ENCODE results near the gene AHDC1. TPM values are rescaled to one million over a fixed set of nuclear protein-coding genes. Genes with fewer than 3 reads are reported as not detected.

The AHDC1 gene
- total and polyA plus RNA-seq, 9 of the 15 experiments (the other 6 are each of a cell fraction or from before 2014, with no cell fraction given), result 0.21 to 36.4 (median 4.7) TPM

- TF ChIP-seq FOXA1 (IDR thresholded peaks at IDR 0.05; ENCODE audit: borderline replicate concordance) (no peak), ZNF3 (CRISPR knock-in tag; IDR thresholded peaks at IDR 0.05) (no peak)
Measured at GRCh38 chr1:27517301-27517700, 86.6 kb downstream of the AHDC1 start (continued).

GRCh38 chr1:27515626-27516025 is 88.3 kb downstream of the AHDC1 start:
- ATAC-seq (no peak), FAIRE-seq (no peak), DNase-seq (ENCODE audit: extremely low read depth in 1 of 4, low spot score in 3 of 4) (no peak)
- CTCF ChIA-PET (ENCODE audit: low intra/inter-chr PET ratio), result no interaction called here
- intact Hi-C loops (cut with micrococcal nuclease) (no loop called here), in situ Hi-C loops (cut with MboI) (no loop called here)
- TF ChIP-seq NONO (IDR thresholded peaks at IDR 0.05; ENCODE audit: low read depth in 2 of 2, low read length in 1 of 2), result no peak
- no peak for TF ChIP-seq MED1 (CRISPR knock-in tag; IDR thresholded peaks at IDR 0.05; ENCODE audit: borderline replicate concordance)
- no peak for TF ChIP-seq REST (IDR thresholded peaks at IDR 0.05; ENCODE audit: borderline replicate concordance)
- no peak for TF ChIP-seq REST (CRISPR knock-in tag; IDR thresholded peaks at IDR 0.05; ENCODE audit: low read depth)
- TF ChIP-seq ELK1 (CRISPR knock-in tag; IDR thresholded peaks at IDR 0.05), result no peak
- no peak for TF ChIP-seq BCOR (IDR thresholded peaks at IDR 0.05)
- TF ChIP-seq FOXA3 (CRISPR knock-in tag; conservative IDR thresholded peaks at IDR 0.05 in 1 of 2, IDR thresholded peaks at IDR 0.05 in 1 of 2), result no peak
- Histone ChIP-seq H3K27me3 (ENCODE audit: control insufficient read depth in 2 of 2, insufficient read depth in 2 of 2, low read length in 2 of 2) (no peaks in the 10 kb centered on the region), H3K4me1 (replicated peaks in 1 of 2; ENCODE audit: control insufficient read depth in 2 of 2, insufficient read depth in 2 of 2, low read length in 2 of 2) (peaks cover 34 to 48% of the 10 kb centered on the region in 2 experiments), H3K36me3 (ENCODE audit: control insufficient read depth, insufficient read depth, low read length) (no peaks in the 10 kb centered on the region), H2AFZ (ENCODE audit: low read depth, low read length) (peak overlapping the region; percentile 58), H3K4me2 (ENCODE audit: insufficient read depth, low read length) (no peak overlapping the region), H3K79me2 (ENCODE audit: control insufficient read depth, insufficient read depth, low read length) (no peaks in the 10 kb centered on the region), H3K9me1 (ENCODE audit: control insufficient read depth, insufficient read depth, low read length) (peaks cover 4% of the 10 kb centered on the region), H3K27ac (ENCODE audit: extremely low read depth, low read depth, low read length) (peak overlapping the region; percentile 25; the same call in 2 of the 3 replicates), H3K9me3 (replicated peaks; ENCODE audit: control insufficient read depth, insufficient read depth, low read depth, low read length) (no peaks in the 10 kb centered on the region), H4K20me1 (replicated peaks; ENCODE audit: control insufficient read depth, insufficient read depth, low read length) (no peaks in the 10 kb centered on the region), H3K4me3 (no peak overlapping the region), H3K9ac (ENCODE audit: insufficient read depth in 1 of 2, low read depth in 2 of 2, low read length in 2 of 2) (peak overlapping the region; percentile 1 to 46; a peak in 2 of 4 replicates)
- POLR2A ChIA-PET, result interaction anchor here (0.8 to 1.7 kb wide), 6 partner anchors 10 to 90 kb away, joined by 3 to 11 read pairs (median 4); no protein-coding TSS in a partner anchor
- no TSS peak for BruUV-seq (replicated peaks)
- WGBS (ENCODE audit: insufficient coverage, low coverage, missing lambda C conversion rate), result 63% methylated on average over 3 of the region's 3 CpGs

Data from K562 (cell line).